H7 (cell line): ENCODE data around the gene PGAP3. TPM values are rescaled to one million over a fixed set of nuclear protein-coding genes. Genes with fewer than 3 reads are reported as not detected.
A peak's percentile ranks its signal among the peaks of the same experiment; 100 is the strongest.

ENCODE experiments used
- DNase-seq: peaks from one replicate; pipeline ENCODE4 v3.0.0; 2012
- H3K27me3 ChIP-seq: 2 replicates; pipeline ENCODE4 v1.6.0; 2011; ENCODE audit warnings: mild to moderate bottlenecking, low read length; ENCODE audit not compliant: control insufficient read depth, insufficient read depth
- H3K36me3 ChIP-seq: replicated peaks from 2 replicates; pipeline ENCODE4 v1.5.1; 2011; ENCODE audit warnings: low read length; ENCODE audit not compliant: control insufficient read depth, insufficient read depth
- H3K4me3 ChIP-seq: 2 replicates; pipeline ENCODE4 v1.5.1; 2011; ENCODE audit warnings: low read depth, mild to moderate bottlenecking, control low read depth, low read length, moderate library complexity; ENCODE audit not compliant: insufficient read depth
- total RNA-seq: library from RNA; depleted of rRNA; stranded (reverse); fragments of >200 nt; shearing (Covaris generic); gene quantifications from 2 replicates; pipeline ENCODE4 v1.2.3, GENCODE V29; 2014

Gene PGAP3
- total RNA-seq, 1 experiment from 2014 or later: 17.6 TPM

GRCh38 chr17:39688945-39689344, 1.1 kb upstream of the PGAP3 start:
- peak; percentile 73 for DNase-seq
- Histone ChIP-seq H3K27me3 (no peaks in the 10 kb centered on the region), H3K4me3 (peak overlapping the region; percentile 72), H3K36me3 (no peaks in the 10 kb centered on the region; the same call in none of the 2 replicates)

DNA sequence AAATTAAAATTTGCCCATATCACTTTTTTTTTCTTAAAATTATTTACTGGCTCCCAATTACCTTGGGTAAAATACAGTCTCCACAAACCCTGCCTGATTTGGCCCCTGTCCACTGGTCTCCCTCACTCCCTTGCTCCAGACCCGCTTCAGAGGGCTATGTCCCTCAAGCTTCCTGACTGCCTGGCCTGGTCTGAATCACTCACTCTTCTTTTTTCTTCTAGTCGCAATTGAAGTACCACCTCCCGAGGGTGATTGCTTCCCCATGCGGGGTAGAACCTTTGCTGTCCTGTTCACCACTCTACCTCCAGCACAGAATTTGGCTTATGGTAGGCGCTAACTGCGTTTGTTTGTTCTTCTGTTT, 598 bp upstream of the PGAP3 start:
- no peak for DNase-seq
- Histone ChIP-seq H3K27me3 (no peaks in the 10 kb centered on the region), H3K4me3 (peak overlapping the region; percentile 72), H3K36me3 (no peaks in the 10 kb centered on the region; the same call in none of the 2 replicates)

GRCh38 chr17:39687101-39687545, 734 bp downstream of the PGAP3 start:
- no peak for DNase-seq
- no peaks in the 10 kb centered on the region for H3K27me3 ChIP-seq
- H3K4me3 ChIP-seq: peak overlapping the region; percentile 72
- no peaks in the 10 kb centered on the region; the same call in none of the 2 replicates for H3K36me3 ChIP-seq

DNA sequence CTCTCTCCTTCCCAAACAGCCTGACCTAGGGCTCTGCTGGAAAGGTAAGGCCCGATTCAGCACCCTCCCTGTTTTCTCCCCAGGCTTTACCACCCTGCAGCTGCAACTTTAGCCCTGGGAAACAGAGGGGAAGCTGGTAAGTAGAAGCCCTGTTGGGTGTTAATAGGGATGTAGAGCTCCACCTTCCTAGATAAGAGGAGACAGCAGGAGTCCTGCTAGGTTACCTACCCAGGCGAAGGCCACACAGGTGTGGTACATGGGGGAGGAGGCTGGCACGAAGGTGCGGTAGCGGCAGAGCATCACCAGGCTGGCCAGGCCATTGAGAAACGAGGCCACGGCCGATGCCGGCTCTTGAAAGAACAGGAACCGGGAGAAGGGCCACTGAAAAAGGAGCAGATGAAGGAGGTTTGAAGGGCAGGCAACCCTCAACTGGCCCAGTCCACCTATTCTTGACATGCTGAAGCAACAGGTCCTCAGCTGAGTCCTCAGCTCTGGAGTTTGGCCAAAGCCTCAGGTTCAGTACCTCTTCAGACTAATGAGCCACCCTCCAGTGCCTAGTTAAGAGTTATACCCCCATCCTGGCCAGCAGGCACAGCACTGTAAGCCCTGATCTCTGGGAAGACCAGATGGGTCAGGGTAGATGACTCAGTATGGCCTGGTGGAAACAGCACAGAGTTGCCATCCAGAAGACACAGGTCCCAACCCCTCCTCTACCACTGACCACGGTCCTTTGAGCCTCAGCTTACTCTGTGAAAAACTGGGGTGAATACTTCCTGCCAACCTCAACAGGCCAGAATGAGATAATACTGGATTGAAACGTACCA, 3.3 kb downstream of the PGAP3 start:
- Histone ChIP-seq H3K4me3 (no peak overlapping the region), H3K27me3 (no peaks in the 10 kb centered on the region), H3K36me3 (no peaks in the 10 kb centered on the region; the same call in none of the 2 replicates)
- no peak for DNase-seq

GRCh38 chr17:39683295-39683939, 4.4 kb downstream of the PGAP3 start:
- Histone ChIP-seq H3K27me3 (no peaks in the 10 kb centered on the region), H3K36me3 (no peaks in the 10 kb centered on the region; the same call in none of the 2 replicates), H3K4me3 (no peak overlapping the region)
- no peak for DNase-seq

DNA sequence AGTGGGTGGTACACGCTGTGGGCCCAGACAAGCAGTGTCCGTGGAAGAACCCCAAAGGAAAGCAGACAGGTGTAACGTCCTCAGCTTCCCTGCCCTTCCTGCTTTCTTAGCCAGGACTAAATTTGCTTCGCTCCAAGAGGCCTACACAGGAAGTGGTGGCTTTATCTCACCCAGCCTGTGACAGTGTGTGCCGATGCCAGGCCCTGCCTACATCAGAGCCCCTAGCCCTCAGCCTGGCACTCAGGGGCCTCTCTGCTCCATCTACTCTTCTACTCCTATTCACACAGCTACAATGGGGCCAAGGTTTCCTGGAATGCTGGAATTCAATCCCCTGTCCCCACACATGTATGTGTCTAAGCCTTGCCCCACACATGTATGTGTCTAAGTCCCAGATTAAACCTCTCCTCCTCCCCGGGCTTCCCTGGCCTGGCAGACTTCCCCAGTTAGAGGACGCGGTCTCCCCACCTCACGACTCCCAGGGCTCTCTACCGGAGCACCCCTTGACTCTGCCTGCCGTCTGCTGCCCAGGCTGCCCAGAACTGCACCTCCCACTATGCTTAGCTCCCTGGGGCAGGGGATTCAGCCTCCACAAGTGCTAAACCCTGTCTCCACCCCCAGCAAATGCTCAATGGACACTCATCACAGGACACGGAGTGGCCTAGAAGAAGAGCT, 8.2 kb downstream of the PGAP3 start:
- DNase-seq: no peak
- no peaks in the 10 kb centered on the region for H3K27me3 ChIP-seq
- H3K4me3 ChIP-seq: no peak overlapping the region
- no peaks in the 10 kb centered on the region; the same call in 1 of the 2 replicates for H3K36me3 ChIP-seq

GRCh38 chr17:39678340-39679116, 9.3 kb downstream of the PGAP3 start:
- Histone ChIP-seq H3K4me3 (no peak overlapping the region), H3K36me3 (no peaks in the 10 kb centered on the region; the same call in 1 of the 2 replicates), H3K27me3 (no peaks in the 10 kb centered on the region)
- no peak for DNase-seq

- Histone ChIP-seq H3K27me3 (no peaks in the 10 kb centered on the region), H3K36me3 (no peaks in the 10 kb centered on the region; the same call in 1 of the 2 replicates), H3K4me3 (no peak overlapping the region)
- no peak for DNase-seq
Measured at GRCh38 chr17:39677542-39678339, 10.1 kb downstream of the PGAP3 start.

DNA sequence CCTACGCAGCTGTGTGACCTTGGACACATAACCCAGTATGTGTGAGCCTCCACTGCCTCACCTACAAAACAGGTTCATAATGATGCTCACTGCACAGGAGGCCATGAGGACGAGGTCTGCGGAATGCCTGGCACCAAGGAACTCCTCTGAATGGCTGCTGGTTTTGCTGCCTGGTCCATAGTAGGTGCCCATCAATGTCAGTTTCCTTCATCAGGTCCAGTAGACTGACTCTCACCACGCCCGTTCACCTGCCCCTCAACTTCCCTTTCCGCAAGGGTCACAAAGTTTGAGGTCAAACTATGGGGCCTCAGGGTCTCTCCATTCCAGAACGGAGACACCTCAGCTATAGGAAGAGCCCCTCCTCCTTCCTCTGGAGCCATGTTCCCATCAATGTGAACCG, 10.8 kb downstream of the PGAP3 start:
- H3K27me3 ChIP-seq: no peaks in the 10 kb centered on the region
- H3K4me3 ChIP-seq: no peak overlapping the region
- no peaks in the 10 kb centered on the region; the same call in 1 of the 2 replicates for H3K36me3 ChIP-seq
- DNase-seq: no peak

- Histone ChIP-seq H3K36me3 (no peaks in the 10 kb centered on the region; the same call in 1 of the 2 replicates), H3K4me3 (no peak overlapping the region), H3K27me3 (no peaks in the 10 kb centered on the region; the same call in 1 of the 2 replicates)
- DNase-seq: no peak
Measured at GRCh38 chr17:39676198-39676819, 11.5 kb downstream of the PGAP3 start.

DNA sequence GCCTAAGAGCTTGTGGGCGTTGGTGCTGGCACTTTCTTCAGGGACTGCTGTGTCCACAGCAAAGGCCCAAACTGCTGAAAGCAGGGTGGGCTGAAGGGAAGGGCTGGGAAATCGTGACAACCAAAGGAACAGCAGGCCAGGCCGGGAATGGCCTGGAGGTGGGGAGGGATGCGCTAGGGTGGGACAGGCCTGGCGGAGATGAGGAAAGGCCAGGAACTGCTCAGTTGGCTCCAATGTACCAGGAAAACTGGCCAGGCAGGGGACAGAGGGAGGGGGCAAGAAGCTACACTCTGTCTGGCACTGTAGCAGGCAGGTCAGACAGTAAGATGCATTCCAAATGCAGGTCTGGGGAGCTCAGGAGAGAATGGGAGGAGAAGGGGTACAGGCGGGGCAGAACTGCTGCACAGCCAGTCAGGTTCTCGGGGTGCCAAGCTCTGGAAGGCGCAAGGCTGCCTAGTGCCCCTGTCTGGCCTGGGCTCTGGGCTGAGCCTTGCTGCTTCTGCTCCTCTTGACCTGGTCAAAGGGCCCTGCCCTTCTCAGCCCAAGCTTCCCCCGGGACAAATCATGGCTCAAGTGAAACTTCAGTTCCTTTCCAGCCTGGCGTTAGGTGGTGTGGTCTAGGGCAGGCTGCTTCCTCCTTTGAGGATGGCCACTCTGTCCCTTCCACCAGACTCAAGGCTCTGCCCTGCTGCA, 12.3 kb downstream of the PGAP3 start:
- no peak for DNase-seq
- H3K27me3 ChIP-seq: no peaks in the 10 kb centered on the region; the same call in 1 of the 2 replicates
- H3K36me3 ChIP-seq: no peaks in the 10 kb centered on the region; the same call in 1 of the 2 replicates
- H3K4me3 ChIP-seq: no peak overlapping the region

- no peaks in the 10 kb centered on the region; the same call in 1 of the 2 replicates for H3K27me3 ChIP-seq
- DNase-seq: no peak
- no peak overlapping the region for H3K4me3 ChIP-seq
- no peaks in the 10 kb centered on the region; the same call in 1 of the 2 replicates for H3K36me3 ChIP-seq
Measured at GRCh38 chr17:39674702-39675389, 13.0 kb downstream of the PGAP3 start.
